Fibroblast of skin of right biceps (primary cell): Measurements from ENCODE around the gene KLC4.

ENCODE experiments used
- DNase-seq: peaks from one replicate; pipeline ENCODE4 v3.0.0-alpha.2; 2013

The KLC4 gene

GRCh38 chr6:43074847-43075669, 15.6 kb downstream of the KLC4 start:
- peak; percentile 78 for DNase-seq

GRCh38 chr6:43075670-43076463, 16.4 kb downstream of the KLC4 start, which contains the start of gene PTK7:
Gene PTK7, plus strand, starts transcription at chr6:43076314. Its CDS starts 175 bp downstream, at chr6:43076489.
- peak; percentile 82 for DNase-seq

GRCh38 chr6:43076464-43077332, 17.3 kb downstream of the KLC4 start:
- DNase-seq, result peak; percentile 68

GRCh38 chr6:43077333-43077809, 17.9 kb downstream of the KLC4 start:
- no peak for DNase-seq

- peak; percentile 87 for DNase-seq
Measured at GRCh38 chr6:43077981-43078511, 18.6 kb downstream of the KLC4 start.

GRCh38 chr6:43078691-43079090, 19.3 kb downstream of the KLC4 start:
- peak; percentile 93 for DNase-seq

- DNase-seq, result no peak
Measured at GRCh38 chr6:43081043-43081442, 21.6 kb downstream of the KLC4 start.

- DNase-seq, result peak; percentile 72
Measured at GRCh38 chr6:43081922-43082321, 22.5 kb downstream of the KLC4 start.

- DNase-seq, result no peak
Measured at GRCh38 chr6:43082806-43083655, 23.6 kb downstream of the KLC4 start.

- no peak for DNase-seq
Measured at GRCh38 chr6:43086022-43086658, 26.7 kb downstream of the KLC4 start.

- DNase-seq, result peak; percentile 42
Measured at GRCh38 chr6:43088654-43089056, 29.2 kb downstream of the KLC4 start.

- DNase-seq, result no peak
Measured at GRCh38 chr6:43089467-43089866, 30.0 kb downstream of the KLC4 start.

GRCh38 chr6:43089874-43090558, 30.6 kb downstream of the KLC4 start:
- DNase-seq, result peak; percentile 50

GRCh38 chr6:43090559-43090956, 31.1 kb downstream of the KLC4 start:
- DNase-seq, result no peak

- no peak for DNase-seq
Measured at GRCh38 chr6:43091020-43091419, 31.6 kb downstream of the KLC4 start.

GRCh38 chr6:43091436-43091991, 32.1 kb downstream of the KLC4 start:
- DNase-seq, result no peak

- no peak for DNase-seq
Measured at GRCh38 chr6:43092635-43093034, 33.2 kb downstream of the KLC4 start.

GRCh38 chr6:43093436-43094289, 34.2 kb downstream of the KLC4 start:
- peak; percentile 86 for DNase-seq

- no peak for DNase-seq
Measured at GRCh38 chr6:43095939-43096338, 36.5 kb downstream of the KLC4 start.
